GM19455 (cell line): ENCODE data around the gene WWC2.
A peak's percentile ranks its signal among the peaks of the same experiment; 100 is the strongest.

Source experiments
- ATAC-seq: cut with Tn5 transposase; IDR thresholded peaks from one replicate; pipeline ENCODE4 v1.9.1; 2021; ENCODE audit not compliant: unreplicated experiment

WWC2 gene

DNA sequence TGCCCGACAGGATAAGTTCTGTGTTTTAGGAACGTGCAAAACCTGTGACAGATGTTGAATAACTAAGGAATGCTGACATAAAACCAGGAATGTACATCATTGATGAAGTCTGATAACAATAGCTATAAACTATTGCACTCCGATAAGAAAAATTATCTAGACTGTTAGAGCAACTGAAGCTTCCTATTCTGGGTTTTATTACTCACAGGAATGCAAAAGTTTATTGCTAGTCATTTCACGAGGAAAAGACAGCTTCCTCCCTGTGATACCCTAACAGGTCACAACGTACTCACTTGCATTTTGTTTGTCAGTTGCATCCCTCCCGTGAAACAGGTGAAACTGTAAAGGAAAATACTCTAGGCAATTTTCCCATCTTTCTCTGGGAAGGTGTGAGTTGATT, 155.1 kb downstream of the WWC2 start:
- no peak for ATAC-seq

DNA sequence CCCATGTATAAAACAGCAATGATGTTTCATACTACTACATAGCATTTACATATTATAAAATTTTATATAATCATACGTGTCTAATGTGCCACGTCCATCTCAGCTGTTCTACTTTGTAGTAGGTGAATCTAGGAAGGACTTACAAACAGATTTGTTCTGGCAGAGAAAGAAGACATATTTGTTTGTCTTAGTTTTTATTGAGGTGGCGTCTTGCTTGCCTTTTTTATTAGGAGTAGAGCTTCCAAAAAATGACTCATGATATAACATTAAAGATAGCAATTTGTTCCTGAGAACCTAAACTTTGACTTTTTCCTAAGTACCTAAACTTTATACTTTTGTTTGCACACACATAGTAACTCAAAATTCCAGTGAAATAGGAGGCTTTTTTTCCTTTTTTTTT, 156.4 kb downstream of the WWC2 start:
- no peak for ATAC-seq

DNA sequence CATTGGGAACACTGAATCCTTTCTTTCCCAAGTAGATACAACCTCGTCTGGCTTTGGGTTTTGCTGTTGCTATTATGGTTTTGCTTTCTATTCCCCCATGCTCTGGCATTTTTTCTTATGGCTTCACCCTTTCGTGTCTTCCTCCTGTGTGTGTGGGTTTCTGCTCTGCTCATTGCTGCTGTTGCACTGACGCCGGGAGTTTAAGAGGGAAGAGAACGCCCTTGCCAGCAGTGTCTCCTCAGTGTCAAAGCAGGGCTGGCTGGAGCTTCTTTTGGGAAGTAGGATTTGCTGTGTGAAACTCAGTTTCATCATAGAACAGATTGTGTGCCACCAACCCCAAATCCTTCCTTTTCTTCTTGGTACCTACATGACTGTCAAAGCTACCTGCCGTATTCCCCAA, 157.3 kb downstream of the WWC2 start:
- no peak for ATAC-seq

DNA sequence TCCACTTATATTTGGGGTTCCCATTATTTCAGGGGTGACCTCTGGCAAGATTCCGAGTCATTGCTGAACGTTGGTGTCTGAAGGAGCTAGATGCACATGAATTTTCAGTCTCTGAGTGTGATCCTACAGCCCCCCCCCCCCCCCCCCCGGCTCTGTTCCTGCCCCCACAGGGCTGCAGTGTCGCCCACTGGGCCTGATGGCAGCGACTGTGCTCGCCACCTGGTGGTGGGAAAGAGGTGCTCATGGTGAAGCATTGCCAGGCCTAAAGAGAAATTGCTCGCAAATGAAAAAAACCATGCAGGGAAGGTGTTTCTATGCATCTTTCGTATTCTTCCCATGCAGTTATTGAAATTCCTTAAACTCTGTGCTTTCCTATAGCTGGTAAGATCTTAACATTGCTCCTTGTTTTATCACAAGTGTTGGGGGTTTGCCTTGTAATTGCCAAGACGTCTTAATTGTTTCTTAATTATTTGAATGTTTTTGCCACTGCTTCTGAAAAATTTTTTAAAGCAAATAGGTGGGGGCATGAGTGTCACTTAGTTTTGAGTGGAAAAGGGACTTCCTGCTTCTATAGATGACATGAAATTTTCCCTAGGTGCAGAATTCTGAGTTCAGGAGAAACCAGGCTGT, 157.8 kb downstream of the WWC2 start:
- peak; percentile 66 for ATAC-seq

DNA sequence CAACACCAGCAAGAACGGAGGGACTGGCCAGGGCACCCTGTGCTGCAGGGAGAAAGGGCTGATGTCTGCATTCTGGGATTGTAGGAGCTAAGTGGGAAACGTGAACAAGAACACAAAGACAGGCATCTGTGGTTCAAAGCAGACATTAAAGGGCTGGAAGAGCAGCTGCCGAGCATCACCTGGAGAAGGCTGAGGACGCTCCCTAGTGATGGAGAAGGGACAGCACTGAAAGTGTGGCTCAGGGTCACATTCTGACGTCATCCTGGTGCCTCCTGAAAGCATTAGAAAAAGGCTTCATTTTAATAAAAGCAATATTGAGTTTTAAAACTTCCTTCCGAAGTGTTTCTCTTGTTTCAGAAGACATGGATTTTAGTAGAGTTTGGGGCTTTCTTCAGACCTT, 158.8 kb downstream of the WWC2 start:
- no peak for ATAC-seq

- ATAC-seq, result no peak
Observed at GRCh38 chr4:183260491-183261151, 161.6 kb downstream of the WWC2 start.

- ATAC-seq, result peak; percentile 93
Observed at GRCh38 chr4:183261953-183262775, 163.1 kb downstream of the WWC2 start.

GRCh38 chr4:183262776-183263100, 163.7 kb downstream of the WWC2 start:
- ATAC-seq, result no peak

- no peak for ATAC-seq
Observed at GRCh38 chr4:183263787-183264386, 164.8 kb downstream of the WWC2 start.

DNA sequence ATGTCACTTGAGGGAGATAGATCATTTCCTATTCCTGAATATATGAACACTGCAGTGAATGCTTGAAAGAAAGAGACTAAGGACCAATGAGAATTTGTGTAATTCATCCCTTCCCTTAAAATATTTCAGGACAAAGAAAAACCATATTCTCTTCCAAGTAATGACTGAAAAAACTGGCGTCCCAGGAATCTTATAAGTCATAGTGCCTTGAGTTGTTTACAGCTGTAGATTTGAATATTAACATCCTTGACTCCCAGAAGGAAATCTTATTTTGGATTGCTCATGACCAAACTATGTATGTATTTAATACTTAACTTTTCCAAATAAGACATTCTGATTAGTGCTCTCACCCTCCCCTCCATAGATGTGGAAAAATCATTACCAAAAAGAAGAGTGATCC, 165.6 kb downstream of the WWC2 start:
- no peak for ATAC-seq

- ATAC-seq, result no peak
Observed at GRCh38 chr4:183266371-183266770, 167.3 kb downstream of the WWC2 start.

GRCh38 chr4:183268556-183268955, 169.5 kb downstream of the WWC2 start:
- no peak for ATAC-seq

- no peak for ATAC-seq
Observed at GRCh38 chr4:183272384-183272783, 173.3 kb downstream of the WWC2 start.

GRCh38 chr4:183276106-183276505, 177.0 kb downstream of the WWC2 start:
- no peak for ATAC-seq

DNA sequence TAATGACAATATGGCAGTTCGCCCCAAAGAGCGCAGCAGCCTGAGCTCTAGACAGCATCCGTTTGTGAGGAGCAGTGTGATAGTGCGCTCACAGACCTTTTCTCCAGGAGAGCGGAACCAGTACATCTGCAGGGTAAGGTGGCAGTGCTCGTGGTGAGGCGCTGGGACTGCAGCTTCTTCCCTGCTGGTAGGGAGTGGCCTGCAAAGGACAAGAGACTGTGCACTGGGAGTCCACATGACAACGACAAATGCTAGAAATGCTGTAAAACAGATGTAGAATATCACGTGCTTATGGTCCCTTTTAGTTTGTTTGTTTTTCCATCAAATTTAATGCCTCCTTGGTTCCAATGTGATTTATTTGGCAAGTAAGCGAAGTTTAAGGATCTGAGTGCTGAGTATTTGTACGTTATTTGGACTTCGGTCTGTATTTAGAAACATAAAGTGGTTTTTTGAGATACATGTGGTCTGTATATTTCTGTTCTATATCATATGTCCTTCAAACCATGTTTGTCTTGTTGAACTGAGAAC, 185.3 kb downstream of the WWC2 start:
- ATAC-seq, result no peak

GRCh38 chr4:183284965-183285364, 185.9 kb downstream of the WWC2 start:
- ATAC-seq, result no peak

DNA sequence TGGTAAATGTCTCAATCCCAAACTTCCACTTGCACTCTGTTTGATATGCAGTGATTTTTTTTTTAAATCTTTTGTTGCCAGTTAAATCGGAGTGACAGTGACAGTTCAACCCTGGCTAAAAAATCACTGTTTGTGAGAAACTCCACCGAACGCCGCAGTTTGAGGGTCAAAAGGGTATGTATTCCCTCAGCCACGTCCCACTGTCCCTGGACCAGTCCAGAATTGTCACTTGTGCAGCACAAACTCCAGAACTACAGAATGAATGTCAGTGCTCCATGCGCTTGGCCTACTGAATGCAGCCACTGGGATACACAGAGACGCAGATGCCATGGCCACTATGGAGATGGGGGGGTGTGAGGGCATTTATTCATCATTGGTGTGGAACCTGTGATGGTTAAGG, 186.8 kb downstream of the WWC2 start:
- no peak for ATAC-seq

GRCh38 chr4:183286590-183287308, 187.7 kb downstream of the WWC2 start:
- no peak for ATAC-seq

DNA sequence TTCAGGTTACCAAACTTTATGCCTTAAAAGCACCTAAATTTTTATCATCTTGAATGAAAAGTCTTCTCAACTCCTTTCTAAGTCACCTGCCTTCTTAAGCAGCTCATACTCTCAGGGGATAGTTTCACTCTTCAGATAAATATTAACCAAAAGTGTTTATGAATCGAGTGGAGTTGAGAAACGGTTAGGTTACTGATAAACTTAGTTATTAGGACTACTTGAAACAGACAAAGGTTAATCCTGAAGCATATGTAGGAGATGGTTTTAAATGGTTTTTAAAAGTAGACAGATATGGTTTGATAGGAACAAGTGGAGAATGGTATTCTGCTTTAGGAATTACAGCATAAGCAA, 188.2 kb downstream of the WWC2 start:
- ATAC-seq, result peak; percentile 62

DNA sequence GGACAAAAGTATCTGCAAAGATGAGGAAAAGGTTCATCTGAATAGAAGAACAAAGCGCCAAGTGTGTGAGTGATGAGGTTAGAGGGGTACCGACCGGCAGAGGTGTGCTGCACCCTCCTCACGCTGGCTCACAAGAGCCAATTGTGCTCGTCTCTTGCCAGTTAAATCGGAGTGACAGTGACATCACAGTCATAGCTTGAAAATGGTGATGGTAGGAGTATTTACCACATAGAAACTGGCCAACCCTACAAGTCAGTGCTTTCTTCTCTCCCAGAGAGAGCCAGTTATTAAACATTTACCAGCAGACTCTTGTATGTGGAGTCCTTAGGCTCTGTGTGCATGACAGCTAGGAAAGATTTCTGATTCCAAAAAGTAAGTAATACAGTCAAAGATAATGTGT, 188.6 kb downstream of the WWC2 start:
- ATAC-seq, result peak; percentile 61

DNA sequence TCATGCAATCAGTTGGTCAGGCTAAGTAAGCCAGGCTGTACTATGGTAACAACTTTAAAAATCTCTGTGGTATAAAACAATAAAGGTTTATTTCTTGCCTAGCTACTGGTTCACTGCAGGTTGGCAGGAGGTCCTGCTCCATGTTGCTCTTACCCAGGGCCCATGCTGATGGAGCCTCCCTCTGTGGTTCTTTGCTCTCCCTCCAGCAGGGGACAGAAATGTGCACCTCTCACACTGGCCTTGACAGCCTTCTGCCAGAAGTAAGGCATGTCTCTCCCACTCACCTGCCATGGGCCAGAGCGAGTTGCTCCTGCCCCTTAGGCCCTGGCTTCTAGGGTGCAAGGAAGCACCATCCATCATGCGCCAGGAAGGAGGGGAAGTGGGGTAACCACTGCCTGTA, 189.9 kb downstream of the WWC2 start:
- no peak for ATAC-seq
